HEK293T (cell line): ENCODE results near the gene CENPB.
"Not testable (repeated sequence)": the region's sequence is repeated elsewhere in the genome, so short reads cannot be mapped to it uniquely, and the experiment has no call there.

Source experiments
- ARNT ChIP-seq: fragments of 450-650 bp; IDR thresholded peaks from 2 replicates; pipeline ENCODE4 v1.6.1; 2017; ENCODE audit warnings: mild to moderate bottlenecking
- BHLHE40 ChIP-seq: fragments of 450-650 bp; IDR thresholded peaks from 2 replicates; pipeline ENCODE4 v1.6.1; 2016; ENCODE audit warnings: mild to moderate bottlenecking, moderate library complexity, borderline replicate concordance
- ELF4 ChIP-seq: fragments of 450-650 bp; IDR thresholded peaks from 2 replicates; pipeline ENCODE4 v1.6.1; 2017; ENCODE audit warnings: antibody characterized with exemption
- FOXA1 ChIP-seq: fragments of 450-650 bp; IDR thresholded peaks from 2 replicates; pipeline ENCODE4 v1.6.1; 2016; ENCODE audit warnings: mild to moderate bottlenecking
- FOXK2 ChIP-seq: fragments of 450-650 bp; IDR thresholded peaks from 2 replicates; pipeline ENCODE4 v1.6.1; 2016; ENCODE audit warnings: mild to moderate bottlenecking
- FOXM1 ChIP-seq: fragments of 450-650 bp; IDR thresholded peaks from 2 replicates; pipeline ENCODE4 v1.6.1; 2017; ENCODE audit warnings: mild to moderate bottlenecking, borderline replicate concordance
- HDGF ChIP-seq: fragments of 450-650 bp; IDR thresholded peaks from 2 replicates; pipeline ENCODE4 v1.6.1; 2017; ENCODE audit warnings: antibody characterized with exemption, borderline replicate concordance
- L3MBTL2 ChIP-seq: fragments of 450-650 bp; conservative IDR thresholded peaks from 2 replicates; pipeline ENCODE4 v1.6.1; 2016; ENCODE audit warnings: mild to moderate bottlenecking
- SP1 ChIP-seq: fragments of 450-650 bp; IDR thresholded peaks from 2 replicates; pipeline ENCODE4 v1.6.1; 2017
- SUZ12 ChIP-seq: fragments of 450-650 bp; IDR thresholded peaks from 2 replicates; pipeline ENCODE4 v1.6.1; 2016; ENCODE audit warnings: mild to moderate bottlenecking
- TARDBP ChIP-seq: fragments of 450-650 bp; IDR thresholded peaks from 2 replicates; pipeline ENCODE4 v1.6.1; 2016

- TF ChIP-seq BHLHE40, SP1, FOXK2, HDGF, FOXM1, ARNT, TARDBP, L3MBTL2, FOXA1, ELF4, SUZ12: not testable (repeated sequence)
Observed at GRCh38 chr20:3829891-3830290, 43.4 kb upstream of the CENPB start.
